PC-9 (cell line): ENCODE results near the gene HEPACAM2.

Experiments
- CTCF ChIP-seq: fragments of 200-600 bp; sonication (generic); conservative IDR thresholded peaks from 2 replicates; pipeline ENCODE4 v1.6.1; 2017; ENCODE audit warnings: mixed run types, antibody characterized with exemption, mild to moderate bottlenecking, moderate library complexity
- EZH2 ChIP-seq: fragments of 200-600 bp; sonication (generic); IDR thresholded peaks from 2 replicates; pipeline ENCODE4 v1.8.0; 2017; ENCODE audit warnings: antibody characterized with exemption, low read depth

GRCh38 chr7:93205046-93205445, 21.2 kb downstream of the HEPACAM2 start:
- TF ChIP-seq CTCF = no peak
- TF ChIP-seq EZH2 = no peak
